B cell (primary cell): ENCODE data around the gene THEMIS. TPM values are rescaled to one million over a fixed set of nuclear protein-coding genes. Genes with fewer than 3 reads are reported as not detected.

Experiments
- ATAC-seq: fragments of 200-7000 bp; cut with Tn5 transposase; one replicate; pipeline ENCODE4 v1.10.0; 2021; ENCODE audit warnings: low read depth, mild to moderate bottlenecking, moderate number of reproducible peaks, moderate library complexity
- CTCF ChIA-PET: fragments of 350-600 bp; sonication (Branson Sonifier 250); formaldehyde crosslinking; loops from one replicate; lab custom pipeline; 2021; ENCODE audit warnings: antibody characterized with exemption, inconsistent platforms; lab: Charles Lee
- POLR2A ChIA-PET: fragments of 350-600 bp; sonication (Branson Sonifier 250); formaldehyde crosslinking; loops from one replicate; lab custom pipeline; 2021; ENCODE audit warnings: antibody characterized with exemption; lab: Charles Lee
- DNase-seq: peaks from one replicate; pipeline ENCODE4 v3.0.0; 2013
- H2AFZ ChIP-seq: 2 replicates; pipeline ENCODE4 v1.6.1; 2012; ENCODE audit warnings: mild to moderate bottlenecking, low read depth, low read length; ENCODE audit not compliant: insufficient read depth, poor library complexity, severe bottlenecking
- H3K27ac ChIP-seq, 2 donors: 1 replicate in 1 of 2; 2 replicates in 1 of 2; pipeline ENCODE4 v1.5.1; 2012 to 2013; ENCODE audit warnings: low read length in 2 of 2, mild to moderate bottlenecking in 2 of 2, moderate library complexity in 1 of 2
- H3K27me3 ChIP-seq, 4 experiments: fragments of 200-600 bp in 1 of 4; sonication (generic) in 1 of 4; replicated peaks in 1 of 4; 1 replicate in 2 of 4; 2 replicates in 2 of 4; pipeline versions ENCODE4 v1.6.1 to v1.7.0; 2013 to 2016; ENCODE audit warnings: low read length in 3 of 4, mild to moderate bottlenecking in 2 of 4, mixed read lengths in 1 of 4, moderate library complexity in 1 of 4; ENCODE audit not compliant: insufficient read depth in 4 of 4, control insufficient read depth in 3 of 4; ENCODE audit errors: control extremely low read depth in 1 of 4
- H3K36me3 ChIP-seq, 2 experiments: replicated peaks in 1 of 2; 1 replicate in 1 of 2; 2 replicates in 1 of 2; pipeline versions ENCODE4 v1.6.1 to v1.7.1; 2013; ENCODE audit warnings: low read length in 1 of 2; ENCODE audit not compliant: insufficient read depth in 2 of 2, control insufficient read depth in 1 of 2; ENCODE audit errors: control extremely low read depth in 1 of 2, extremely low read depth in 1 of 2
- H3K4me1 ChIP-seq, 2 donors: fragments of 200-600 bp in 1 of 2; sonication (generic) in 1 of 2; 1 replicate in 1 of 2; 2 replicates in 1 of 2; pipeline versions ENCODE4 v1.5.1 to v1.6.1; 2013 to 2017; ENCODE audit warnings: low read length in 2 of 2; ENCODE audit not compliant: control insufficient read depth in 2 of 2, insufficient read depth in 2 of 2
- H3K4me2 ChIP-seq: replicated peaks from 2 replicates; pipeline ENCODE3; 2012; ENCODE audit warnings: mild to moderate bottlenecking, low read depth, low read length; ENCODE audit not compliant: poor library complexity, severe bottlenecking
- H3K4me3 ChIP-seq, 5 experiments: fragments of 200-600 bp in 1 of 5; sonication (generic) in 1 of 5; 1 replicate in 3 of 5; 2 replicates in 2 of 5; pipeline versions ENCODE4 v1.5.1 to v1.7.0; 2011 to 2016; ENCODE audit warnings: low read length in 4 of 5, mild to moderate bottlenecking in 4 of 5, low read depth in 2 of 5, control low read depth in 1 of 5, moderate library complexity in 1 of 5; ENCODE audit not compliant: insufficient read depth in 1 of 5; ENCODE audit errors: control extremely low read depth in 1 of 5, extremely low read depth in 1 of 5
- H3K79me2 ChIP-seq: fragments of 200-600 bp; sonication (generic); one replicate; pipeline ENCODE4 v1.6.0; 2016; ENCODE audit warnings: low read length; ENCODE audit not compliant: control insufficient read depth, insufficient read depth
- H3K9ac ChIP-seq: fragments of 200-600 bp; sonication (generic); 2 replicates; pipeline ENCODE4 v1.6.1; 2017; ENCODE audit warnings: mild to moderate bottlenecking, low read length, moderate library complexity
- H3K9me3 ChIP-seq, 3 donors: one replicate each; pipeline versions ENCODE4 v1.6.1 to v1.7.1; 2013; ENCODE audit warnings: low read length in 2 of 3; ENCODE audit not compliant: control insufficient read depth in 2 of 3, insufficient read depth in 1 of 3; ENCODE audit errors: control extremely low read depth in 1 of 3
- H4K20me1 ChIP-seq: 2 replicates; pipeline ENCODE4 v1.6.0; 2012; ENCODE audit warnings: mild to moderate bottlenecking, low read length; ENCODE audit not compliant: insufficient read depth, control insufficient read depth, poor library complexity, severe bottlenecking
- H3K27ac Mint-ChIP-seq: one replicate; pipeline ENCODE4 v1.8.0; 2021; ENCODE audit warnings: mixed read lengths
- H3K27me3 Mint-ChIP-seq: one replicate; pipeline ENCODE4 v1.8.0; 2021; ENCODE audit warnings: mixed read lengths
- H3K4me1 Mint-ChIP-seq: one replicate; pipeline ENCODE4 v1.8.0; 2021; ENCODE audit warnings: mixed read lengths
- H3K4me3 Mint-ChIP-seq: one replicate; pipeline ENCODE4 v1.8.0; 2021; ENCODE audit warnings: mixed read lengths
- H3K9me3 Mint-ChIP-seq: one replicate; pipeline ENCODE4 v1.8.0; 2022; ENCODE audit warnings: mixed read lengths; ENCODE audit not compliant: insufficient read depth
- EZH2 ChIP-seq: IDR thresholded peaks from 2 replicates; pipeline ENCODE4 v1.6.1; 2012; ENCODE audit warnings: borderline replicate concordance, low read depth, mild to moderate bottlenecking, moderate library complexity, low read length; ENCODE audit not compliant: insufficient read depth, poor library complexity, severe bottlenecking
- WGBS: methylation state at CpG from one replicate; pipeline ENCODE4 v1.1.5; 2013; ENCODE audit warnings: missing lambda C conversion rate; ENCODE audit not compliant: insufficient coverage; 5-methylcytosine and 5-hydroxymethylcytosine counted together
- intact Hi-C: fragments of 100-400 bp; cut with micrococcal nuclease; formaldehyde crosslinking; loops from one replicate; pipeline ENCODE4 v1.10.0; 2022
- polyA plus RNA-seq: library from polyadenylated mRNA; depleted of rRNA; stranded (reverse); fragments of >200 nt; gene quantifications from 2 replicates; pipeline ENCODE4 v1.2.3, GENCODE V29; 2012
- total RNA-seq, 2 donors: library from RNA; stranded (reverse); fragments of 120-200 nt in 1 of 2; gene quantifications; 1 replicate in 1 of 2; 2 replicates in 1 of 2; pipeline versions ENCODE4 v1.2.3 to v1.2.4, GENCODE V29; 2013 to 2022
- TF ChIP-seq, protein P1 (sequence below): fragments of 200-600 bp; IDR thresholded peaks from one replicate; pipeline ENCODE4 v1.8.0; 2022; ENCODE audit warnings: antibody characterized with exemption, mild to moderate bottlenecking

The THEMIS gene
- total and polyA plus RNA-seq, 2 donors (not counting 1 experiment from before 2014, with no cell fraction given), result 0.10 to 0.30 TPM

GRCh38 chr6:127834136-127834535 lies 66.7 kb downstream of the THEMIS start:
- Histone ChIP-seq H3K27me3 (no peaks in the 10 kb centered on the region), H3K79me2 (no peaks in the 10 kb centered on the region), H3K9ac (no peak overlapping the region), H3K36me3 (no peaks in the 10 kb centered on the region), H3K9me3 (no peaks in the 10 kb centered on the region), H3K4me3 (no peak overlapping the region), H3K4me1 (no peaks in the 10 kb centered on the region), H2AFZ (no peak overlapping the region), H4K20me1 (no peaks in the 10 kb centered on the region), H3K27ac (no peak overlapping the region), H3K4me2 (no peak overlapping the region)
- intact Hi-C loops, result no loop called here
- TF ChIP-seq EZH2, result no peak
- TF ChIP-seq, protein P1, sequence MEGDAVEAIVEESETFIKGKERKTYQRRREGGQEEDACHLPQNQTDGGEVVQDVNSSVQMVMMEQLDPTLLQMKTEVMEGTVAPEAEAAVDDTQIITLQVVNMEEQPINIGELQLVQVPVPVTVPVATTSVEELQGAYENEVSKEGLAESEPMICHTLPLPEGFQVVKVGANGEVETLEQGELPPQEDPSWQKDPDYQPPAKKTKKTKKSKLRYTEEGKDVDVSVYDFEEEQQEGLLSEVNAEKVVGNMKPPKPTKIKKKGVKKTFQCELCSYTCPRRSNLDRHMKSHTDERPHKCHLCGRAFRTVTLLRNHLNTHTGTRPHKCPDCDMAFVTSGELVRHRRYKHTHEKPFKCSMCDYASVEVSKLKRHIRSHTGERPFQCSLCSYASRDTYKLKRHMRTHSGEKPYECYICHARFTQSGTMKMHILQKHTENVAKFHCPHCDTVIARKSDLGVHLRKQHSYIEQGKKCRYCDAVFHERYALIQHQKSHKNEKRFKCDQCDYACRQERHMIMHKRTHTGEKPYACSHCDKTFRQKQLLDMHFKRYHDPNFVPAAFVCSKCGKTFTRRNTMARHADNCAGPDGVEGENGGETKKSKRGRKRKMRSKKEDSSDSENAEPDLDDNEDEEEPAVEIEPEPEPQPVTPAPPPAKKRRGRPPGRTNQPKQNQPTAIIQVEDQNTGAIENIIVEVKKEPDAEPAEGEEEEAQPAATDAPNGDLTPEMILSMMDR, result no peak
- CTCF ChIA-PET, result interaction anchor here (0.7 kb wide), 1 partner anchor 494 kb away, joined by 5 read pairs; no protein-coding TSS in a partner anchor
- Mint-ChIP-seq H3K27ac (no peak overlapping the region), H3K27me3 (no peaks in the 10 kb centered on the region), H3K4me3 (no peak overlapping the region), H3K9me3 (no peaks in the 10 kb centered on the region), H3K4me1 (no peaks in the 10 kb centered on the region)
- POLR2A ChIA-PET, result no interaction called here
- ATAC-seq, result no peak
- DNase-seq, result no peak
- no CpG with 5 or more reads among the region's 7 CpGs for WGBS

- Histone ChIP-seq H3K9ac (no peak overlapping the region), H3K4me2 (no peak overlapping the region), H3K27me3 (no peaks in the 10 kb centered on the region), H4K20me1 (no peaks in the 10 kb centered on the region), H3K9me3 (no peaks in the 10 kb centered on the region), H3K27ac (no peak overlapping the region), H2AFZ (no peak overlapping the region), H3K4me1 (no peaks in the 10 kb centered on the region), H3K36me3 (no peaks in the 10 kb centered on the region), H3K4me3 (no peak overlapping the region), H3K79me2 (no peaks in the 10 kb centered on the region)
- intact Hi-C loops, result no loop called here
- Mint-ChIP-seq H3K4me1 (no peaks in the 10 kb centered on the region), H3K27ac (no peak overlapping the region), H3K9me3 (no peaks in the 10 kb centered on the region), H3K4me3 (no peak overlapping the region), H3K27me3 (no peaks in the 10 kb centered on the region)
- DNase-seq (no peak), ATAC-seq (no peak)
- TF ChIP-seq EZH2, result no peak
- TF ChIP-seq, protein P1, result no peak
- ChIA-PET CTCF (no interaction called here), POLR2A (no interaction called here)
These were observed 67.5 kb downstream of the THEMIS start for GRCh38 chr6:127833336-127833735.
